Measurements from ENCODE around the gene KSR2. TPM values are rescaled to one million over a fixed set of nuclear protein-coding genes. Genes with fewer than 3 reads are reported as not detected.

The KSR2 gene
- total RNA-seq, 1 experiment from 2014 or later = 1.3 TPM

- H3K18ac ChIP-seq (ENCODE audit: insufficient read length, low read depth, low read length) = no peak overlapping the region
- H3T11ph ChIP-seq (ENCODE audit: low read length) = no peak overlapping the region
- H4K5ac ChIP-seq (ENCODE audit: insufficient read length, low read depth, low read length) = no peak overlapping the region
- H2BK12ac ChIP-seq (ENCODE audit: insufficient read length, low read depth, low read length) = no peak overlapping the region
- no peak overlapping the region for H3K23ac ChIP-seq (ENCODE audit: insufficient read length, low read depth, low read length)
- Mint-ChIP-seq H3K36me3 (ENCODE audit: insufficient read depth in 1 of 3, low read depth in 3 of 3) (peaks cover 0 to 5% (median 0%) of the 10 kb centered on the region in 3 experiments; a peak in 3 of 7 replicates), H3K9me3 (peaks cover 0 to 3% of the 10 kb centered on the region in 2 experiments; a peak in 2 of 5 replicates), H3K4me3 (no peak overlapping the region), H3K27ac (no peak overlapping the region), H3K4me1 (no peaks in the 10 kb centered on the region), H3K27me3 (ENCODE audit: low read depth) (no peaks in the 10 kb centered on the region; the same call in 1 of the 2 replicates)
- no peak for TF ChIP-seq CTCF (conservative IDR thresholded peaks at IDR 0.05)
- no peak overlapping the region for H3K9ac ChIP-seq (ENCODE audit: extremely low read depth, insufficient read length, low read length)
- H3K23me2 ChIP-seq (ENCODE audit: insufficient read length, low read depth, low read length, poor library complexity, severe bottlenecking) = no peaks in the 10 kb centered on the region
- no peaks in the 10 kb centered on the region for H4K20me1 ChIP-seq (ENCODE audit: control insufficient read depth, insufficient read depth, insufficient read length)
- no peaks in the 10 kb centered on the region for H3K9me3 ChIP-seq (ENCODE audit: control insufficient read depth, low read depth, low read length)
- H2AK5ac ChIP-seq (ENCODE audit: insufficient read length, low read length) = no peak overlapping the region
- H3K4ac ChIP-seq (ENCODE audit: low read depth, low read length) = no peak overlapping the region
- no peak overlapping the region for H2BK5ac ChIP-seq (ENCODE audit: insufficient read length, low read length)
- no peaks in the 10 kb centered on the region for H3K79me2 ChIP-seq (ENCODE audit: insufficient read depth, low read length)
- WGBS (ENCODE audit: extremely low coverage, insufficient read length, low lambda C conversion rate) = no CpG with 5 or more reads among the region's 9 CpGs
- H2AFZ ChIP-seq (ENCODE audit: low read length) = no peak overlapping the region
- no peak overlapping the region for H2BK120ac ChIP-seq (ENCODE audit: low read depth, low read length, poor library complexity, severe bottlenecking)
- no peak overlapping the region for H3K56ac ChIP-seq (ENCODE audit: insufficient read length, low read depth, low read length)
- no peak overlapping the region for H3K14ac ChIP-seq (ENCODE audit: insufficient read depth, low read length)
- no peak overlapping the region for H4K91ac ChIP-seq (ENCODE audit: insufficient read length, low read depth, low read length)
- H3K27me3 ChIP-seq (ENCODE audit: insufficient read depth, low read length) = no peaks in the 10 kb centered on the region
- no peaks in the 10 kb centered on the region; the same call in 1 of the 2 replicates for H3K4me1 ChIP-seq (ENCODE audit: insufficient read depth, low read length)
- no peak for DNase-seq
- no peak overlapping the region for H3K4me2 ChIP-seq (ENCODE audit: insufficient read depth, insufficient read length, low read length)
- no peak overlapping the region for H3K27ac ChIP-seq (ENCODE audit: insufficient read length, low read depth, low read length)
- H2BK20ac ChIP-seq (ENCODE audit: low read depth, low read length, poor library complexity, severe bottlenecking) = no peak overlapping the region
- no peak overlapping the region for H4K8ac ChIP-seq (replicated peaks; ENCODE audit: insufficient read length, low read depth, low read length)
- H2BK15ac ChIP-seq (ENCODE audit: low read depth, low read length) = no peak overlapping the region
- H3K79me1 ChIP-seq (ENCODE audit: insufficient read depth, low read depth, low read length, poor library complexity, severe bottlenecking) = no peaks in the 10 kb centered on the region
Measured at GRCh38 chr12:117912756-117913155, 56.0 kb downstream of the KSR2 start.

Measured in H9 (cell line).